PFSK-1 (cell line): Measurements from ENCODE around the gene CPA5.

ENCODE experiments used
- POLR2AphosphoS5 ChIP-seq: IDR thresholded peaks from 2 replicates; pipeline ENCODE4 v1.6.1; 2012; ENCODE audit warnings: low read depth, mild to moderate bottlenecking, control low read depth, low read length, moderate library complexity
- REST ChIP-seq, 2 experiments: IDR thresholded peaks; 2 replicates each; pipeline versions ENCODE4 v1.6.1 to v1.8.0; 2011 to 2012; ENCODE audit warnings: low read depth in 2 of 2, low read length in 2 of 2, control low read depth in 1 of 2, inconsistent platforms in 1 of 2, mild to moderate bottlenecking in 1 of 2, moderate library complexity in 1 of 2; ENCODE audit not compliant: insufficient read depth in 1 of 2
- TAF1 ChIP-seq: IDR thresholded peaks from 2 replicates; pipeline ENCODE4 v1.6.1; 2012; ENCODE audit warnings: low read length, control low read depth, borderline replicate concordance; ENCODE audit not compliant: insufficient read depth

DNA sequence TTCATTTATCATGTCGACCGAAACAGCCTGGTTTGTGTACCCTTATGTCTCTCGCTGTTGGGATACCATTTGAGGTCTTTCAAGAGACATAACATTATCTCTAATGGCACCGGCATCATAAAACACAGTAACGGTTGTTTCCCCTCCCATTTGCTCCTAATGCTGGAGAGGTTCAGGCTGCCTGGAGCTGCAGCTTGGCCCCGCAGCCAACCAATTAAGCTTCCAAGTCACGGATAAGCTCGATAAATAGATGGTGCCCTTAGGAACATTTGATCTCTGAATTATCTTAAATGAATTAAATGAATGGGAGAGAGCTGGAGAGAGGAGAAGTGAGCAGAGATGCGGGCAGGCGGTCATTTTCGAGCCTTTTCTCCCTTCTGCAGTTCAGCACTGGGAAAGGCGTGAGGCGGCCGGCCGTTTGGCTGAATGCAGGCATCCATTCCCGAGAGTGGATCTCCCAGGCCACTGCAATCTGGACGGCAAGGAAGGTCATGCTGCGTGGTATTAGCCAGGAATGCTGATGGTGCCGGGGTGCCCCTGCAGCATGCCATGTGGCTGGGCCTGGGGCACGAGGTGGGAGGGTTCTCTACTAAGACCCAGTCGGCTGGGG, 39.1 kb upstream of the CPA5 start:
- TF ChIP-seq TAF1 (no peak), POLR2AphosphoS5 (no peak), REST (IDR thresholded peaks at IDR 0.05; ENCODE audit: insufficient read depth in 1 of 2, low read depth in 2 of 2, low read length in 2 of 2) (no peak)
